Pericardium fibroblast (primary cell): ENCODE results near the gene ALKBH4. TPM values are rescaled to one million over a fixed set of nuclear protein-coding genes. Genes with fewer than 3 reads are reported as not detected.

Experiments
- total RNA-seq: library from RNA; depleted of rRNA; stranded (reverse); fragments of >200 nt; gene quantifications from 2 replicates; pipeline ENCODE4 v1.2.3, GENCODE V29; 2015

Gene ALKBH4, protein sequence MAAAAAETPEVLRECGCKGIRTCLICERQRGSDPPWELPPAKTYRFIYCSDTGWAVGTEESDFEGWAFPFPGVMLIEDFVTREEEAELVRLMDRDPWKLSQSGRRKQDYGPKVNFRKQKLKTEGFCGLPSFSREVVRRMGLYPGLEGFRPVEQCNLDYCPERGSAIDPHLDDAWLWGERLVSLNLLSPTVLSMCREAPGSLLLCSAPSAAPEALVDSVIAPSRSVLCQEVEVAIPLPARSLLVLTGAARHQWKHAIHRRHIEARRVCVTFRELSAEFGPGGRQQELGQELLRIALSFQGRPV
- 22.4 and 28.2 TPM in 2 replicates for total RNA-seq

DNA sequence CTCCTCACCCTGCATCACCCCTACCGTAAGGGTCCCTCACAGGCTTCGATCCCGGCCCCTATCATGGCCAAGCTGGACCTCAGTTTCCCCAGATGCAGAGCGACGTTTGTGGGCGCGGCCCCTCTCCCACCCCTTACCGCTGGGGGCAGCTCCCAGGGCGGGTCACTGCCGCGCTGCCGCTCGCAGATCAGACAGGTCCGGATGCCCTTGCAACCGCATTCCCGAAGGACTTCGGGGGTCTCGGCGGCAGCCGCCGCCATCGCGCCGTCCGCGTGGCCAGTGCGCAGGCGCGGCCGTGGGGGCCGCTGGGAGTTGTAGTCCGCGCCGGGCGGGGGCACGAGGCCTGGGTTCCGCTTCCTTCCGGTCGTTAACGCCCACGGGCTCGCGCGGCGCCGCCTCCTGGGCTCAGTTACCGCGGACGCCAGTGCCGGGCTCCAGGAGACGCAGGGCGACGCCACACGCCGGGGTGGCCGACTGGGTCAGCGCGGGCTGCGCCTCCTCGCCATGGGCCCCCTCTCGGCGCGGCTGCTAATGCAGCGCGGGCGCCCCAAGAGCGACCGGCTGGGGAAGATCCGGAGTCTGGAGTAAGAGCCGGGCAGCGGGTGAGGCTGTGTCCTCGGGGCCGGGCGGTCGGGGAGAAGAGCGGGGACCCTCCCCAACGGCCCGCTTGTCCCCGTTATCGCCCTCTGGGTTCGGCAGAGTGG is at the start of gene ALKBH4, which contains the start of gene LRWD1:
Gene ALKBH4, minus strand, starts transcription at position 287 of the 704 bp plus-strand sequence. Its CDS starts 27 bp downstream, at position 260.
Gene LRWD1, plus strand, starts transcription at position 408 of the 704 bp plus-strand sequence. Its CDS starts 97 bp downstream, at position 505.

DNA sequence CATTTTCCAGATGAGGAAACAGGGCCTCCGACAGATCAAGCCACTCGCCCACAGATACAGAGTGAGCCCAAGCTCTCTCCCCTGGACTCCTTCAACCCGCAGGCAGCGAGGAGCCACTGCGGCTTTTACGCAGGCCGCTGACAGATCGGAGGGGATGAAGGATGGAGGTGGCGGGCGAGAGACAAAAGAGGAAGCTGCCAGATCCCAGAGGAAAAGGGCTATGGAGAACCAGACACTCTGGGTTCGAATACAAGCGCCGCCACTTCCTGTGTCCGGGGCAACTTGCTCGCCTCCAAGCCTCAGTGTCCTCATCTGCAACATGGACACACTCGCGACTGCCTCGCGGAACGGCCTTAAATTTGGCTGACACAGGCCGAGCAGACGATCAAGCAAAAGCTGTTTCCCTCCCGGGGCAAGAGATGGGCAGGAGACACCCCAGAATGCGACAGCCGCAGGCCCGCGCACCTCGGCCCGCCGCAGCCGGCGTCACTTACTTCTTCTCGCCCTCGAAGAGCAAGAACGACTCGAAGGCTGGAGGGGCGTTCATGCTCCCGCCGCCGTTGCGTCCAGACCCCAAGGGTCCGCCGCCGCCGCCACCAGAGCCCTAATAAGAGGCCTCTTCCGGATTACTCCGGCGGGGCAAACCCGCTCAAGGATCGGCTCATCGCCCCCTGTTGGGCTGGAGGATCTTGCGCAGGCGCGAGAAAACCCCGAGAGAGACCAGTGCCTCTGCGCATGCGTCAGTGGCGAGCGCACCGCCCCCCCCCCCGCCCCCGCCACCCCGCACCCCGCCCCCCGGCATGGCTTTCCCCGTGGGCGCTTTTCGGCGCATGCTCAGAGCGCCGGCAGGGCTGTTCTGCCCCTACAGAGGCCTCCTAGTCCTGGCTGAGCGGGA is 13.9 kb upstream of the ALKBH4 start, which contains the start of gene POLR2J:
Gene POLR2J, minus strand, starts transcription at position 609 of the 895 bp plus-strand sequence. Its CDS starts 62 bp downstream, at position 547.

DNA sequence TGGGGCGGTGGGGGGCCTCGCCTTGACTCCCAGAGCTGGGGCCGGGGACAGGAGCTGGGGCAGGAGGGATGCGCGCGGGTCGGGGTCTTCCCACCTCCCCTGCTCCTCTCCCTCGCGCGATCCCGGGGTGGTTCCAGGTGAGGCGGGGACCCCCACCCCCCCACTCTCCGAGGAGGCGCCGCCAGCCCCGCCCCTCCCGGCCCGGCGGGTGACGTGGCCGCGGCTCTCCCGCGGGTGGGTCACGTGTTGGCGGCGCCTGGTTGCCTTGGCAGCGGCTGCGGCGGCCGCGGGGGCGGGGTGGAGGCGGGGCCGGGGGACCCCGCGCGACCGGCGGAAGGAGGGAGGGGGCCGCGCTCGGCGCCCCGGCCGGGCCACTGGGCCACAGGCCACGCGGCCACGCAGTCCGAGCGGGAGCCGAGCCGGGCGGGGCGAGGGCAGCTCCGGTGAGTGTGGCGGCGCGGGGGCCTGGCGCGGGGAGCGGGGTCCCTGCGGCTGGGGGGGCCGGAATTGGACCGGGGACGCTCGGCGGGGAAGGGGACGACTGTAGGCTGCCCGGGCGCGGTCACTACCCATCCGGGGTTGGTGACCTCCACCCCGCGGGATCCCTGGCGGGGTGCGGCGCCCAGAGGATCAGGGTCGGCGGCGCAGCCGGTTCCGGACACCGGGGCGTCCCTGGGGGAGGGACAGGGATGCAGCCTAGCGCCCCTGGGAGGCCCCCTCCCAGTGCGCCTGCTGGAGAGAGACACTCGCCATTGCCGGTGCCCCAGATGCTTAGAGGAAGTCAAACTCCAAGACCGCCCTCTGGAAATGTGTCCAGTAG is 31.2 kb downstream of the ALKBH4 start, which contains the start of gene ORAI2:
Gene ORAI2, plus strand, starts transcription at position 357 of the 820 bp plus-strand sequence. CDS start 5,382 bp downstream, outside the sequence.

Other genes starting within 250 kb of the ALKBH4 start
- 2.7 and 3.8 TPM in 2 replicates for gene SH2B2, start 178.0 kb downstream of the ALKBH4 start, total RNA-seq
- not detected in 2 replicates for gene SPDYE6, start 108.4 kb downstream of the ALKBH4 start, total RNA-seq
- 11.2 and 14.8 TPM in 2 replicates for gene PRKRIP1, start 68.5 kb downstream of the ALKBH4 start, total RNA-seq
- 28.3 and 34.1 TPM in 2 replicates for gene ORAI2, start 31.3 kb downstream of the ALKBH4 start, total RNA-seq
- 5.6 and 7.5 TPM in 2 replicates for gene LRWD1, start 121 bp upstream of the ALKBH4 start, total RNA-seq
- 24.0 and 47.8 TPM in 2 replicates for gene POLR2J, start 14.1 kb upstream of the ALKBH4 start, total RNA-seq
- 1.8 and 10.6 TPM in 2 replicates for gene RASA4B, start 52.9 kb upstream of the ALKBH4 start, total RNA-seq
- gene UPK3BL2, start 78.8 kb upstream of the ALKBH4 start, total RNA-seq = 0.09 and 0.35 TPM in 2 replicates
- gene SPDYE2, start 86.4 kb upstream of the ALKBH4 start, total RNA-seq = not detected in 2 replicates
- gene POLR2J3, start 107.7 kb upstream of the ALKBH4 start, total RNA-seq = 4.1 and 13.4 TPM in 2 replicates
- 6.0 and 9.3 TPM in 2 replicates for gene RASA4, start 151.9 kb upstream of the ALKBH4 start, total RNA-seq
- 20.4 and 22.5 TPM in 2 replicates for gene UPK3BL1, start 177.9 kb upstream of the ALKBH4 start, total RNA-seq
- gene SPDYE2B, start 185.5 kb upstream of the ALKBH4 start, total RNA-seq = not detected in 2 replicates
- gene POLR2J2, start 206.8 kb upstream of the ALKBH4 start, total RNA-seq = 0.23 TPM in 1 of 2 replicates, not detected in the other